ENCODE measurements around the gene LCN1.

- TF ChIP-seq, protein P1, sequence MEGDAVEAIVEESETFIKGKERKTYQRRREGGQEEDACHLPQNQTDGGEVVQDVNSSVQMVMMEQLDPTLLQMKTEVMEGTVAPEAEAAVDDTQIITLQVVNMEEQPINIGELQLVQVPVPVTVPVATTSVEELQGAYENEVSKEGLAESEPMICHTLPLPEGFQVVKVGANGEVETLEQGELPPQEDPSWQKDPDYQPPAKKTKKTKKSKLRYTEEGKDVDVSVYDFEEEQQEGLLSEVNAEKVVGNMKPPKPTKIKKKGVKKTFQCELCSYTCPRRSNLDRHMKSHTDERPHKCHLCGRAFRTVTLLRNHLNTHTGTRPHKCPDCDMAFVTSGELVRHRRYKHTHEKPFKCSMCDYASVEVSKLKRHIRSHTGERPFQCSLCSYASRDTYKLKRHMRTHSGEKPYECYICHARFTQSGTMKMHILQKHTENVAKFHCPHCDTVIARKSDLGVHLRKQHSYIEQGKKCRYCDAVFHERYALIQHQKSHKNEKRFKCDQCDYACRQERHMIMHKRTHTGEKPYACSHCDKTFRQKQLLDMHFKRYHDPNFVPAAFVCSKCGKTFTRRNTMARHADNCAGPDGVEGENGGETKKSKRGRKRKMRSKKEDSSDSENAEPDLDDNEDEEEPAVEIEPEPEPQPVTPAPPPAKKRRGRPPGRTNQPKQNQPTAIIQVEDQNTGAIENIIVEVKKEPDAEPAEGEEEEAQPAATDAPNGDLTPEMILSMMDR (conservative IDR thresholded peaks at IDR 0.05; ENCODE audit: low read depth in 2 of 2), result no peak
- TF ChIP-seq, protein P2, sequence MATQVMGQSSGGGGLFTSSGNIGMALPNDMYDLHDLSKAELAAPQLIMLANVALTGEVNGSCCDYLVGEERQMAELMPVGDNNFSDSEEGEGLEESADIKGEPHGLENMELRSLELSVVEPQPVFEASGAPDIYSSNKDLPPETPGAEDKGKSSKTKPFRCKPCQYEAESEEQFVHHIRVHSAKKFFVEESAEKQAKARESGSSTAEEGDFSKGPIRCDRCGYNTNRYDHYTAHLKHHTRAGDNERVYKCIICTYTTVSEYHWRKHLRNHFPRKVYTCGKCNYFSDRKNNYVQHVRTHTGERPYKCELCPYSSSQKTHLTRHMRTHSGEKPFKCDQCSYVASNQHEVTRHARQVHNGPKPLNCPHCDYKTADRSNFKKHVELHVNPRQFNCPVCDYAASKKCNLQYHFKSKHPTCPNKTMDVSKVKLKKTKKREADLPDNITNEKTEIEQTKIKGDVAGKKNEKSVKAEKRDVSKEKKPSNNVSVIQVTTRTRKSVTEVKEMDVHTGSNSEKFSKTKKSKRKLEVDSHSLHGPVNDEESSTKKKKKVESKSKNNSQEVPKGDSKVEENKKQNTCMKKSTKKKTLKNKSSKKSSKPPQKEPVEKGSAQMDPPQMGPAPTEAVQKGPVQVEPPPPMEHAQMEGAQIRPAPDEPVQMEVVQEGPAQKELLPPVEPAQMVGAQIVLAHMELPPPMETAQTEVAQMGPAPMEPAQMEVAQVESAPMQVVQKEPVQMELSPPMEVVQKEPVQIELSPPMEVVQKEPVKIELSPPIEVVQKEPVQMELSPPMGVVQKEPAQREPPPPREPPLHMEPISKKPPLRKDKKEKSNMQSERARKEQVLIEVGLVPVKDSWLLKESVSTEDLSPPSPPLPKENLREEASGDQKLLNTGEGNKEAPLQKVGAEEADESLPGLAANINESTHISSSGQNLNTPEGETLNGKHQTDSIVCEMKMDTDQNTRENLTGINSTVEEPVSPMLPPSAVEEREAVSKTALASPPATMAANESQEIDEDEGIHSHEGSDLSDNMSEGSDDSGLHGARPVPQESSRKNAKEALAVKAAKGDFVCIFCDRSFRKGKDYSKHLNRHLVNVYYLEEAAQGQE (IDR thresholded peaks at IDR 0.05; ENCODE audit: unreplicated experiment), result no peak
- TF ChIP-seq POLR2AphosphoS5 (IDR thresholded peaks at IDR 0.05; ENCODE audit: low read depth) (no peak), JUNB (IDR thresholded peaks at IDR 0.05; ENCODE audit: unreplicated experiment) (no peak), ZNF331 (CRISPR knock-in tag; IDR thresholded peaks at IDR 0.05; ENCODE audit: low read depth) (no peak), CREB1 (CRISPR knock-in tag; IDR thresholded peaks at IDR 0.05; ENCODE audit: low read depth) (no peak), EZH2 (IDR thresholded peaks at IDR 0.05; ENCODE audit: low read depth, unreplicated experiment) (no peak), EZH2phosphoT487 (IDR thresholded peaks at IDR 0.05; ENCODE audit: unreplicated experiment) (no peak), ETS1 (IDR thresholded peaks at IDR 0.05) (no peak), NANOG (IDR thresholded peaks at IDR 0.05; ENCODE audit: borderline replicate concordance) (no peak), STAT1 (IDR thresholded peaks at IDR 0.05; ENCODE audit: unreplicated experiment) (no peak)
These were observed 26.3 kb upstream of the LCN1 start for GRCh38 chr9:135494791-135495559.

Data from GM23338 (cell line).